DND-41 (cell line): ENCODE measurements around the gene PRKCD.

Experiments used
- EZH2 ChIP-seq: IDR thresholded peaks from 3 replicates; pipeline ENCODE4 v1.6.1; 2012; ENCODE audit warnings: borderline replicate concordance, low read depth, mild to moderate bottlenecking, moderate library complexity, low read length, inconsistent platforms; ENCODE audit not compliant: severe bottlenecking
- TF ChIP-seq, protein P1 (sequence below): IDR thresholded peaks from 2 replicates; pipeline ENCODE4 v1.5.1; 2012; ENCODE audit warnings: borderline replicate concordance, low read length, moderate library complexity, mild to moderate bottlenecking; ENCODE audit not compliant: poor library complexity, severe bottlenecking; ENCODE audit errors: extremely low read depth

DNA sequence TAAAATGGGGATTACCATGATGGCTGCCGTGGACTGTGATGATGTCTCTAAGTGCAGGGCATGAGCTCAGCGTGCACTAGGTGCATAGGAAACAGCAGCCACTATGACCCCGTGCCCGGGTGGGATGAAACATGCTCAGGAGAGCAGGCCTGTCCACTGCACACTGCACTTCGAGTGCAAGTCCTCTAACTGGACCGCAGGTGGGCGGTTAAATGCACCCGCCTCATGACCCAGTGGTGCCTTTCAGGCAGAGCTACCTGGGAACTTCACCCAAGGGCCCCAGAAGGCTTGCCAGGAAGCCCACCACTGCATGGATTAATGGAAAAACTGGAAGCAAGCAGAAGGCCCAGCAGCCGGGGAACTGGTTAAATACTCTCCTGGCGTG, 34.0 kb downstream of the PRKCD start:
- TF ChIP-seq, protein P1, sequence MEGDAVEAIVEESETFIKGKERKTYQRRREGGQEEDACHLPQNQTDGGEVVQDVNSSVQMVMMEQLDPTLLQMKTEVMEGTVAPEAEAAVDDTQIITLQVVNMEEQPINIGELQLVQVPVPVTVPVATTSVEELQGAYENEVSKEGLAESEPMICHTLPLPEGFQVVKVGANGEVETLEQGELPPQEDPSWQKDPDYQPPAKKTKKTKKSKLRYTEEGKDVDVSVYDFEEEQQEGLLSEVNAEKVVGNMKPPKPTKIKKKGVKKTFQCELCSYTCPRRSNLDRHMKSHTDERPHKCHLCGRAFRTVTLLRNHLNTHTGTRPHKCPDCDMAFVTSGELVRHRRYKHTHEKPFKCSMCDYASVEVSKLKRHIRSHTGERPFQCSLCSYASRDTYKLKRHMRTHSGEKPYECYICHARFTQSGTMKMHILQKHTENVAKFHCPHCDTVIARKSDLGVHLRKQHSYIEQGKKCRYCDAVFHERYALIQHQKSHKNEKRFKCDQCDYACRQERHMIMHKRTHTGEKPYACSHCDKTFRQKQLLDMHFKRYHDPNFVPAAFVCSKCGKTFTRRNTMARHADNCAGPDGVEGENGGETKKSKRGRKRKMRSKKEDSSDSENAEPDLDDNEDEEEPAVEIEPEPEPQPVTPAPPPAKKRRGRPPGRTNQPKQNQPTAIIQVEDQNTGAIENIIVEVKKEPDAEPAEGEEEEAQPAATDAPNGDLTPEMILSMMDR = no peak
- no peak for TF ChIP-seq EZH2
